HepG2 (cell line): ENCODE results near the gene TTLL11. TPM values are rescaled to one million over a fixed set of nuclear protein-coding genes. Genes with fewer than 3 reads are reported as not detected.

Experiments used
- ATAC-seq: fragments of 200-7000 bp; cut with Tn5 transposase; 3 replicates; pipeline ENCODE4 v1.9.1; 2020; ENCODE audit warnings: mild to moderate bottlenecking, moderate library complexity
- BruUV-seq: library from RNA; stranded (reverse); fragments of 400-500 nt; replicated peaks from 2 replicates; lab custom pipeline; 2021; lab: Mats Ljungman, UMichigan
- CTCF ChIA-PET: fragments of 300-600 bp; formaldehyde crosslinking; extraction: SDS; loops from one replicate; lab custom pipeline; 2021; ENCODE audit warnings: low total read pairs, inconsistent platforms, low intra/inter-chr PET ratio; lab: Yijun Ruan, JAX
- POLR2A ChIA-PET: fragments of 350-600 bp; sonication (Branson Sonifier 250); formaldehyde crosslinking; loops from one replicate; lab custom pipeline; 2020; ENCODE audit warnings: antibody characterized with exemption, inconsistent platforms; lab: Yijun Ruan, JAX
- DNase-seq: peaks from one replicate; pipeline ENCODE4 v3.0.0-alpha.2; 2015; ENCODE audit warnings: low spot score
- FAIRE-seq: peaks from 3 replicates; lab custom pipeline; 2011; peaks lifted over from hg19 to GRCh38; lab: Jason Lieb, UNC
- H2AFZ ChIP-seq: one replicate; pipeline ENCODE4 v1.6.1; 2011; ENCODE audit warnings: low read length, inconsistent platforms
- H3K27ac ChIP-seq: fragments of 300-600 bp; 3 replicates; pipeline ENCODE4 v1.8.0; 2011; ENCODE audit warnings: mixed run types, mild to moderate bottlenecking, mixed read lengths, low read length, inconsistent platforms; ENCODE audit not compliant: insufficient read depth; ENCODE audit errors: extremely low read length
- H3K27me3 ChIP-seq, 2 experiments: fragments of 200-600 bp in 1 of 2; 2 replicates in 1 of 2; 3 replicates in 1 of 2; pipeline versions ENCODE4 v1.6.0 to v1.8.0; 2011; ENCODE audit warnings: low read length in 2 of 2, mild to moderate bottlenecking in 2 of 2, moderate library complexity in 2 of 2, inconsistent platforms in 1 of 2; ENCODE audit not compliant: insufficient read depth in 2 of 2, control insufficient read depth in 1 of 2
- H3K36me3 ChIP-seq, 2 experiments: fragments of 200-600 bp in 1 of 2; replicated peaks in 1 of 2; 2 replicates in 1 of 2; 3 replicates in 1 of 2; pipeline versions ENCODE4 v1.5.1 to v1.8.0; 2011; ENCODE audit warnings: low read length in 2 of 2, inconsistent platforms in 1 of 2; ENCODE audit not compliant: insufficient read depth in 2 of 2, control insufficient read depth in 1 of 2
- H3K4me1 ChIP-seq: 2 replicates; pipeline ENCODE4 v1.5.1; 2012; ENCODE audit warnings: low read length, inconsistent platforms; ENCODE audit not compliant: insufficient read depth
- H3K4me2 ChIP-seq: 2 replicates; pipeline ENCODE4 v1.6.0; 2011; ENCODE audit warnings: low read depth, low read length, inconsistent platforms
- H3K4me3 ChIP-seq, 3 experiments: fragments of 200-600 bp in 1 of 3; sonication (generic), shearing (Covaris generic) in 1 of 3; replicated peaks in 1 of 3; 2 replicates each; pipeline ENCODE4 v1.5.1; 2011 to 2016; ENCODE audit warnings: low read length in 3 of 3, inconsistent platforms in 2 of 3, low read depth in 2 of 3, mild to moderate bottlenecking in 2 of 3, control low read depth in 1 of 3, mixed read lengths in 1 of 3; ENCODE audit not compliant: insufficient read depth in 1 of 3
- H3K79me2 ChIP-seq: one replicate; pipeline ENCODE4 v1.6.1; 2011; ENCODE audit warnings: low read length, inconsistent platforms; ENCODE audit not compliant: insufficient read depth
- H3K9ac ChIP-seq: 2 replicates; pipeline ENCODE4 v1.6.0; 2011; ENCODE audit warnings: mild to moderate bottlenecking, low read depth, low read length, inconsistent platforms; ENCODE audit not compliant: insufficient read depth
- H3K9me3 ChIP-seq: 2 replicates; pipeline ENCODE4 v1.5.1; 2012; ENCODE audit warnings: mild to moderate bottlenecking, low read length
- H4K20me1 ChIP-seq: 2 replicates; pipeline ENCODE4 v1.6.0; 2011; ENCODE audit warnings: inconsistent platforms, mild to moderate bottlenecking, low read length, moderate library complexity; ENCODE audit not compliant: insufficient read depth
- BORCS8-MEF2B ChIP-seq: sonication (generic); formaldehyde crosslinking; IDR thresholded peaks from 2 replicates; pipeline ENCODE4 v1.8.0; 2022; ENCODE audit warnings: mild to moderate bottlenecking, missing genetic modification reagents
- HNF1A ChIP-seq, 2 experiments: sonication (generic) in 1 of 2; formaldehyde crosslinking in 1 of 2; IDR thresholded peaks; 2 replicates each; pipeline versions ENCODE4 v1.4.0 to v1.6.1; 2016 to 2020; ENCODE audit warnings: borderline replicate concordance in 1 of 2, low read depth in 1 of 2, mild to moderate bottlenecking in 1 of 2, missing genetic modification reagents in 1 of 2
- HOMEZ ChIP-seq: IDR thresholded peaks from 2 replicates; pipeline ENCODE4 v1.6.1; 2016; ENCODE audit warnings: low read depth
- HOXA3 ChIP-seq: sonication (generic); formaldehyde crosslinking; IDR thresholded peaks from 2 replicates; pipeline ENCODE4 v1.5.0; 2020; ENCODE audit warnings: missing genetic modification reagents
- KDM6A ChIP-seq: IDR thresholded peaks from 2 replicates; pipeline ENCODE4 v1.6.1; 2016; ENCODE audit warnings: low read depth
- ZNF761 ChIP-seq: sonication (generic); formaldehyde crosslinking; conservative IDR thresholded peaks from 2 replicates; pipeline ENCODE4 v1.4.0; 2020; ENCODE audit warnings: mild to moderate bottlenecking, missing genetic modification reagents
- ZNF773 ChIP-seq: sonication (generic); formaldehyde crosslinking; IDR thresholded peaks from 2 replicates; pipeline ENCODE4 v1.4.0; 2020; ENCODE audit warnings: missing genetic modification reagents, borderline replicate concordance
- ZSCAN22 ChIP-seq: sonication (generic); formaldehyde crosslinking; IDR thresholded peaks from 2 replicates; pipeline ENCODE4 v1.4.0; 2020; ENCODE audit warnings: mild to moderate bottlenecking, missing genetic modification reagents
- ZXDC ChIP-seq: sonication (generic); formaldehyde crosslinking; IDR thresholded peaks from 2 replicates; pipeline ENCODE4 v1.5.0; 2020; ENCODE audit warnings: mild to moderate bottlenecking, missing genetic modification reagents
- WGBS: methylation state at CpG from one replicate; pipeline ENCODE4 v1.1.6; 2017; ENCODE audit warnings: low lambda C conversion rate; 5-methylcytosine and 5-hydroxymethylcytosine counted together
- in situ Hi-C: cut with HindIII; loops from 2 replicates; pipeline ENCODE4 v1.10.0; 2017; ENCODE audit warnings: low pct_unique_long_range_greater_than_20kb; ENCODE audit not compliant: extremely low pct_ligation_motif_present
- intact Hi-C: fragments of 100-400 bp; cut with micrococcal nuclease; formaldehyde crosslinking; loops from one replicate; pipeline ENCODE4 v1.10.0; 2022; ENCODE audit not compliant: unreplicated experiment
- polyA plus RNA-seq, 8 experiments: library from polyadenylated mRNA; depleted of rRNA in 3 of 8; stranded (reverse) in 7 of 8; unstranded in 1 of 8; fragments of >200 nt; fragmentation: Illumina TruSeq in 4 of 8; extraction: Trizol in 4 of 8; gene quantifications; 2 replicates each; pipeline versions ENCODE4 v1.2.1 to v1.2.3, GENCODE V29; 2011 to 2016; ENCODE audit warnings: low read depth in 4 of 8, missing spikeins in 1 of 8, mixed read lengths in 1 of 8; ENCODE audit not compliant: insufficient read depth in 1 of 8
- total RNA-seq, 5 experiments: library from RNA; depleted of rRNA; stranded (reverse); fragments of >200 nt; fragmentation: Illumina TruSeq; extraction: Trizol; gene quantifications; 2 replicates each; pipeline ENCODE4 v1.2.3, GENCODE V29; 2016; ENCODE audit warnings: low read depth in 1 of 5
- TF ChIP-seq, protein P1 (sequence below): sonication (generic); formaldehyde crosslinking; IDR thresholded peaks from 2 replicates; pipeline ENCODE4 v1.4.0; 2020; ENCODE audit warnings: missing genetic modification reagents
- TF ChIP-seq, protein P2 (sequence below): sonication (generic); formaldehyde crosslinking; IDR thresholded peaks from 2 replicates; pipeline ENCODE4 v1.8.1; 2023; ENCODE audit warnings: mild to moderate bottlenecking, moderate library complexity, missing genetic modification reagents

Gene TTLL11
- total and polyA plus RNA-seq, 2 of the 13 experiments (the other 11 are each of a cell fraction or from before 2014, with no cell fraction given), result 4.5 to 5.2 TPM

- TF ChIP-seq ZSCAN22 (CRISPR knock-in tag) (no peak), ZXDC (CRISPR knock-in tag) (no peak)
- TF ChIP-seq, all 625 proteins: peak for 0
Observed at GRCh38 chr9:122039234-122039633, 53.9 kb downstream of the TTLL11 start (continued).

DNA sequence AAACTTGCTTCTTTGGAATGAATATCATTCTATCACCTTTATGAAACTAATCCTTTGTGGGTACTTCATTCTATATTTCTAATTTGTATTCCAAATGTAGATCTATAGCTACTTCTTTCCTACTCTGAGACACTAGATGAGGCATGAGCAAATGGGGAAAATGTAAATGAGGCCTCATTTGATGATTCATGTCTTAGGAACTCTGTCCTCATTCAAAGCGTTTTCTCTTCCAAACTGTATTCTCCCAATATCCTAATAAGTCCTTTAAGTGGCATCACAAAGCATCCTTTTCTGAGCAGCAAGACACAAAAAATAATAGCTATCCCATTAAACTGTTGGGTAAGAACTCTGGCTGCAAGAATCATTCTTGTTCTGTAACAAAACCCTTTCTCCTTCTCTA lies 56.1 kb downstream of the TTLL11 start:
- H3K4me3 ChIP-seq, result no peak overlapping the region
- H3K9me3 ChIP-seq, result no peaks in the 10 kb centered on the region
- no peak overlapping the region for H2AFZ ChIP-seq
- H3K27me3 ChIP-seq, result no peaks in the 10 kb centered on the region
- FAIRE-seq (no peak), DNase-seq (no peak), ATAC-seq (no peak)
- ChIA-PET POLR2A (no interaction called here), CTCF (no interaction called here)
- BruUV-seq, result no TSS peak
- no peaks in the 10 kb centered on the region for H3K79me2 ChIP-seq
- no peaks in the 10 kb centered on the region for H3K36me3 ChIP-seq
- no peaks in the 10 kb centered on the region for H4K20me1 ChIP-seq
- no peak overlapping the region for H3K9ac ChIP-seq
- WGBS, result 95% methylated on average over 1 of the region's 1 CpG
- intact Hi-C loops (no loop called here), in situ Hi-C loops (no loop called here)
- no peak overlapping the region for H3K27ac ChIP-seq
- H3K4me1 ChIP-seq, result peaks cover 1% of the 10 kb centered on the region
- H3K4me2 ChIP-seq, result no peak overlapping the region
- no peak for TF ChIP-seq HOMEZ (CRISPR knock-in tag)
- no peak for TF ChIP-seq ZNF761
- TF ChIP-seq ZNF773 (CRISPR knock-in tag), result no peak
- no peak for TF ChIP-seq BORCS8-MEF2B (CRISPR knock-in tag)
- TF ChIP-seq, protein P1, sequence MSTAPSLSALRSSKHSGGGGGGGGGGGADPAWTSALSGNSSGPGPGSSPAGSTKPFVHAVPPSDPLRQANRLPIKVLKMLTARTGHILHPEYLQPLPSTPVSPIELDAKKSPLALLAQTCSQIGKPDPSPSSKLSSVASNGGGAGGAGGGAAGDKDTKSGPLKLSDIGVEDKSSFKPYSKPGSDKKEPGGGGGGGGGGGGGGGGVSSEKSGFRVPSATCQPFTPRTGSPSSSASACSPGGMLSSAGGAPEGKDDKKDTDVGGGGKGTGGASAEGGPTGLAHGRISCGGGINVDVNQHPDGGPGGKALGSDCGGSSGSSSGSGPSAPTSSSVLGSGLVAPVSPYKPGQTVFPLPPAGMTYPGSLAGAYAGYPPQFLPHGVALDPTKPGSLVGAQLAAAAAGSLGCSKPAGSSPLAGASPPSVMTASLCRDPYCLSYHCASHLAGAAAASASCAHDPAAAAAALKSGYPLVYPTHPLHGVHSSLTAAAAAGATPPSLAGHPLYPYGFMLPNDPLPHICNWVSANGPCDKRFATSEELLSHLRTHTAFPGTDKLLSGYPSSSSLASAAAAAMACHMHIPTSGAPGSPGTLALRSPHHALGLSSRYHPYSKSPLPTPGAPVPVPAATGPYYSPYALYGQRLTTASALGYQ, result no peak
- no peak for TF ChIP-seq KDM6A (CRISPR knock-in tag)
- TF ChIP-seq, protein P2, sequence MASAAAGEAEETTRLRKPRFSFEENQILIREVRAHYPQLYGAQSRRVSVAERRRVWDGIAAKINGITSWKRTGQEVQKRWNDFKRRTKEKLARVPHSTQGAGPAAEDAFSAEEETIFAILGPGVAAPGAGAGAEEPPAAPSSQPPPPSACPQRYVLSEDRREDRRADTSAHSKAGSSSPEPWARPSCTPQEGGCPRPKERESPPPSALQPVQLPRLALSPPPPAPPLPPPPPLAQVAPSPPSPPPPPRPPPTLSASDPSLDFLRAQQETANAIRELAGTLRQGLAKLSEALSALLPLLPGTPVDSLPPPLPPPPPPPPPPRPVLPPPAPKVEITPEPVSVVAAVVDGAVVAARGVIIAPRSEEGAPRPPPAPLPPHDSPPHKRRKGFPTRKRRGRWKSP, result no peak
- TF ChIP-seq HNF1A (IDR thresholded peaks at IDR 0.05; ENCODE audit: low read depth), result no peak
- TF ChIP-seq HNF1A (CRISPR knock-in tag; IDR thresholded peaks at IDR 0.05; ENCODE audit: borderline replicate concordance), result no peak
- no peak for TF ChIP-seq HOXA3 (CRISPR knock-in tag)
